RWPE2 (cell line): ENCODE data around the gene NGF.
"Not testable (repeated sequence)": the region's sequence is repeated elsewhere in the genome, so short reads cannot be mapped to it uniquely, and the experiment has no call there.

Experiments used
- ATAC-seq: fragments of 200-7000 bp; cut with Tn5 transposase; 3 replicates; pipeline ENCODE4 v1.9.1; 2021; ENCODE audit warnings: low read depth
- DNase-seq: peaks from one replicate; pipeline ENCODE4 v3.0.0-alpha.2; 2020; ENCODE audit warnings: low spot score
- H3K27ac ChIP-seq: fragments of 450-650 bp; 2 replicates; pipeline ENCODE4 v1.5.1; 2017; ENCODE audit warnings: mild to moderate bottlenecking; ENCODE audit not compliant: poor library complexity, severe bottlenecking
- H3K27me3 ChIP-seq: fragments of 250-450 bp; sonication (Bioruptor Pico); 2 replicates; pipeline ENCODE4 v1.5.1; 2021; ENCODE audit warnings: mild to moderate bottlenecking, moderate library complexity; ENCODE audit not compliant: insufficient read depth, poor library complexity, severe bottlenecking
- H3K36me3 ChIP-seq: fragments of 250-450 bp; sonication (Bioruptor Pico); 2 replicates; pipeline ENCODE4 v1.5.1; 2020; ENCODE audit warnings: low read depth, mild to moderate bottlenecking, moderate library complexity
- H3K4me1 ChIP-seq: fragments of 250-450 bp; sonication (Bioruptor Pico); 2 replicates; pipeline ENCODE4 v1.5.1; 2021; ENCODE audit warnings: mild to moderate bottlenecking, moderate library complexity; ENCODE audit not compliant: insufficient read depth, poor library complexity, severe bottlenecking
- H3K4me3 ChIP-seq: fragments of 250-450 bp; sonication (Bioruptor Pico); 2 replicates; pipeline ENCODE4 v1.5.1; 2021; ENCODE audit warnings: mild to moderate bottlenecking, moderate library complexity; ENCODE audit not compliant: severe bottlenecking
- H3K9me3 ChIP-seq: fragments of 250-450 bp; sonication (Bioruptor Pico); 2 replicates; pipeline ENCODE4 v1.5.1; 2021; ENCODE audit warnings: mild to moderate bottlenecking, moderate library complexity; ENCODE audit not compliant: severe bottlenecking
- CTCF ChIP-seq: fragments of 450-650 bp; IDR thresholded peaks from one replicate; pipeline ENCODE4 v1.5.1; 2017; ENCODE audit warnings: mild to moderate bottlenecking, moderate library complexity; ENCODE audit not compliant: poor library complexity, severe bottlenecking

The NGF gene

GRCh38 chr1:115373305-115373704 lies 35.3 kb upstream of the NGF start:
- peaks cover 3% of the 10 kb centered on the region for H3K4me1 ChIP-seq
- no peaks in the 10 kb centered on the region for H3K36me3 ChIP-seq
- no peaks in the 10 kb centered on the region for H3K27me3 ChIP-seq
- no peak overlapping the region for H3K4me3 ChIP-seq
- H3K27ac ChIP-seq, result no peak overlapping the region
- DNase-seq, result no peak
- no peak for TF ChIP-seq CTCF
- peak; percentile 41; the same call in 1 of the 3 replicates for ATAC-seq
- no peaks in the 10 kb centered on the region for H3K9me3 ChIP-seq

- Histone ChIP-seq H3K27me3 (no peaks in the 10 kb centered on the region), H3K9me3 (no peaks in the 10 kb centered on the region), H3K27ac (no peak overlapping the region), H3K36me3 (no peaks in the 10 kb centered on the region), H3K4me1 (no peaks in the 10 kb centered on the region), H3K4me3 (no peak overlapping the region)
- no peak for DNase-seq
- no peak for ATAC-seq
- no peak for TF ChIP-seq CTCF
Observed at GRCh38 chr1:115365738-115366137, 27.7 kb upstream of the NGF start.

- TF ChIP-seq CTCF, result no peak
- H3K27ac ChIP-seq, result no peak overlapping the region
- no peaks in the 10 kb centered on the region for H3K36me3 ChIP-seq
- DNase-seq, result no peak
- H3K4me3 ChIP-seq, result no peak overlapping the region
- no peak for ATAC-seq
- no peaks in the 10 kb centered on the region for H3K9me3 ChIP-seq
- no peaks in the 10 kb centered on the region for H3K27me3 ChIP-seq
- H3K4me1 ChIP-seq, result no peaks in the 10 kb centered on the region
Observed at GRCh38 chr1:115364780-115365155, 26.7 kb upstream of the NGF start.

- H3K4me1 ChIP-seq, result no peaks in the 10 kb centered on the region
- no peaks in the 10 kb centered on the region for H3K36me3 ChIP-seq
- ATAC-seq, result no peak
- no peak for DNase-seq
- H3K27ac ChIP-seq, result no peak overlapping the region
- TF ChIP-seq CTCF, result no peak
- no peaks in the 10 kb centered on the region for H3K9me3 ChIP-seq
- H3K27me3 ChIP-seq, result no peaks in the 10 kb centered on the region
- H3K4me3 ChIP-seq, result no peak overlapping the region
Observed at GRCh38 chr1:115364046-115364779, 26.2 kb upstream of the NGF start.

GRCh38 chr1:115363171-115363570 lies 25.1 kb upstream of the NGF start:
- no peak overlapping the region for H3K4me3 ChIP-seq
- ATAC-seq, result no peak
- no peaks in the 10 kb centered on the region for H3K9me3 ChIP-seq
- H3K27me3 ChIP-seq, result no peaks in the 10 kb centered on the region
- no peak overlapping the region for H3K27ac ChIP-seq
- H3K4me1 ChIP-seq, result no peaks in the 10 kb centered on the region
- no peak for DNase-seq
- TF ChIP-seq CTCF, result no peak
- H3K36me3 ChIP-seq, result no peaks in the 10 kb centered on the region

- not testable (repeated sequence) for H3K4me3 ChIP-seq, H3K4me1 ChIP-seq, H3K27ac ChIP-seq, DNase-seq, H3K36me3 ChIP-seq, ATAC-seq, H3K27me3 ChIP-seq, H3K9me3 ChIP-seq
Observed at GRCh38 chr1:115360505-115361129, 22.6 kb upstream of the NGF start.

- ATAC-seq, H3K9me3 ChIP-seq, H3K4me1 ChIP-seq, H3K27ac ChIP-seq, DNase-seq, H3K36me3 ChIP-seq, H3K4me3 ChIP-seq, H3K27me3 ChIP-seq: not testable (repeated sequence)
Observed at GRCh38 chr1:115359787-115360452, 21.9 kb upstream of the NGF start.
